A549 (cell line): ENCODE data around the gene NOS1AP. TPM values are rescaled to one million over a fixed set of nuclear protein-coding genes. Genes with fewer than 3 reads are reported as not detected.

ENCODE experiments used
- ATAC-seq, 2 experiments: fragments of 200-7000 bp in 1 of 2; fragments of >200 bp in 1 of 2; cut with Nextera tagmentation in 1 of 2; cut with Tn5 transposase in 1 of 2; 3 replicates each; pipeline versions ENCODE4 v1.8.0 to v1.9.1; 2018 to 2020; ENCODE audit warnings: mild to moderate bottlenecking in 1 of 2, moderate library complexity in 1 of 2
- CTCF ChIA-PET: fragments of 300-600 bp; sonication (Branson Sonifier 250); formaldehyde crosslinking; extraction: SDS; loops from one replicate; lab custom pipeline; 2021; ENCODE audit warnings: antibody characterized with exemption, inconsistent platforms; lab: Yijun Ruan, JAX
- POLR2A ChIA-PET: fragments of 350-600 bp; formaldehyde crosslinking; extraction: SDS; loops from one replicate; lab custom pipeline; 2021; ENCODE audit warnings: antibody characterized with exemption, inconsistent platforms; lab: Yijun Ruan, JAX
- DNase-seq, 2 experiments: peaks; one replicate each; pipeline versions ENCODE4 v3.0.0 to v3.0.0-alpha.2; 2011 to 2016; ENCODE audit warnings: low read depth in 1 of 2, low spot score in 1 of 2
- FAIRE-seq: peaks from 2 replicates; lab custom pipeline; 2011; peaks lifted over from hg19 to GRCh38; lab: Jason Lieb, UNC
- H3K27ac ChIP-seq, 2 experiments: fragments of >200 bp; sonication (Bioruptor Twin); formaldehyde crosslinking; 3 replicates each; pipeline ENCODE4 v1.5.1; 2016 to 2017
- H3K4me1 ChIP-seq: fragments of >200 bp; sonication (Bioruptor Twin); formaldehyde crosslinking; 3 replicates; pipeline ENCODE4 v1.6.1; 2016
- H3K4me2 ChIP-seq: fragments of >200 bp; sonication (Bioruptor Twin); formaldehyde crosslinking; 3 replicates; pipeline ENCODE4 v1.6.1; 2016
- H3K4me3 ChIP-seq: fragments of >200 bp; sonication (Bioruptor Twin); formaldehyde crosslinking; 3 replicates; pipeline ENCODE4 v1.5.1; 2016
- H3K9me3 ChIP-seq: fragments of >200 bp; sonication (Bioruptor Twin); formaldehyde crosslinking; 3 replicates; pipeline ENCODE4 v1.6.1; 2016
- BHLHE40 ChIP-seq: IDR thresholded peaks from 2 replicates; pipeline ENCODE4 v1.6.1; 2012; ENCODE audit warnings: low read depth, low read length, inconsistent platforms
- CBX2 ChIP-seq: fragments of 200-600 bp; sonication (generic); IDR thresholded peaks from 2 replicates; pipeline ENCODE4 v1.6.1; 2016; ENCODE audit warnings: low read depth, mild to moderate bottlenecking, borderline replicate concordance
- CEBPB ChIP-seq, 2 experiments: fragments of >200 bp in 1 of 2; sonication (Bioruptor Twin) in 1 of 2; formaldehyde crosslinking in 1 of 2; IDR thresholded peaks; 2 replicates each; pipeline ENCODE4 v1.6.1; 2012 to 2016
- CHD2 ChIP-seq: fragments of 150-350 bp; IDR thresholded peaks from 2 replicates; pipeline ENCODE4 v1.6.1; 2014; ENCODE audit warnings: low read length; ENCODE audit not compliant: partially characterized antibody
- CHD4 ChIP-seq: fragments of 200-600 bp; sonication (generic); IDR thresholded peaks from 2 replicates; pipeline ENCODE4 v1.6.1; 2016; ENCODE audit warnings: antibody characterized with exemption, mild to moderate bottlenecking, borderline replicate concordance
- ESRRA ChIP-seq: fragments of 150-350 bp; IDR thresholded peaks from 2 replicates; pipeline ENCODE4 v1.6.1; 2014; ENCODE audit warnings: mild to moderate bottlenecking, low read length, borderline replicate concordance
- FOXS1 ChIP-seq: fragments of 250-450 bp; sonication (Bioruptor Pico); IDR thresholded peaks from 2 replicates; pipeline ENCODE4 v1.5.0; 2020; ENCODE audit warnings: mild to moderate bottlenecking, moderate library complexity
- HDAC2 ChIP-seq: fragments of 200-600 bp; sonication (generic); IDR thresholded peaks from 2 replicates; pipeline ENCODE4 v1.6.1; 2016
- HOXB13 ChIP-seq: fragments of 250-450 bp; sonication (Bioruptor Pico); IDR thresholded peaks from 2 replicates; pipeline ENCODE4 v1.5.0; 2020; ENCODE audit warnings: low read depth, mild to moderate bottlenecking, moderate library complexity
- HOXB5 ChIP-seq: fragments of 250-450 bp; sonication (Bioruptor Pico); IDR thresholded peaks from 2 replicates; pipeline ENCODE4 v1.5.0; 2020; ENCODE audit warnings: mild to moderate bottlenecking, moderate library complexity
- JUN ChIP-seq, 2 experiments: fragments of >200 bp; sonication (Bioruptor Twin); formaldehyde crosslinking; IDR thresholded peaks; 2 replicates in 1 of 2; 3 replicates in 1 of 2; pipeline ENCODE4 v1.6.1; 2016 to 2017
- MAFK ChIP-seq: fragments of 450-650 bp; IDR thresholded peaks from 2 replicates; pipeline ENCODE4 v1.6.1; 2014; ENCODE audit not compliant: partially characterized antibody
- MAZ ChIP-seq: fragments of 150-350 bp; IDR thresholded peaks from 2 replicates; pipeline ENCODE4 v1.6.1; 2014; ENCODE audit warnings: antibody characterized with exemption, low read depth, low read length, borderline replicate concordance
- NFE2L2 ChIP-seq: fragments of 150-350 bp; conservative IDR thresholded peaks from 2 replicates; pipeline ENCODE4 v1.6.1; 2014; ENCODE audit warnings: low read length
- NR3C1 ChIP-seq: fragments of >200 bp; sonication (Bioruptor Twin); formaldehyde crosslinking; IDR thresholded peaks from 3 replicates; pipeline ENCODE4 v1.6.1; 2017
- PHF8 ChIP-seq: fragments of 200-600 bp; sonication (generic); IDR thresholded peaks from 2 replicates; pipeline ENCODE4 v1.6.1; 2016; ENCODE audit warnings: low read depth, mild to moderate bottlenecking, antibody characterized with exemption, moderate library complexity, borderline replicate concordance
- RCOR1 ChIP-seq: fragments of 150-350 bp; IDR thresholded peaks from 2 replicates; pipeline ENCODE4 v1.6.1; 2014; ENCODE audit warnings: antibody characterized with exemption, low read length, low read depth
- SMC3 ChIP-seq: fragments of >200 bp; sonication (Bioruptor Twin); formaldehyde crosslinking; IDR thresholded peaks from 3 replicates; pipeline ENCODE4 v1.6.1; 2018; ENCODE audit warnings: inconsistent platforms
- SREBF2 ChIP-seq: fragments of 450-650 bp; IDR thresholded peaks from 2 replicates; pipeline ENCODE4 v1.6.1; 2014; ENCODE audit warnings: mild to moderate bottlenecking, moderate library complexity
- ZFP36 ChIP-seq: fragments of 450-650 bp; IDR thresholded peaks from 2 replicates; pipeline ENCODE4 v1.6.1; 2014; ENCODE audit warnings: borderline replicate concordance; ENCODE audit not compliant: partially characterized antibody
- ZSCAN20 ChIP-seq: fragments of 250-450 bp; sonication (Bioruptor Pico); IDR thresholded peaks from 2 replicates; pipeline ENCODE4 v1.8.0; 2022; ENCODE audit warnings: mild to moderate bottlenecking, moderate library complexity
- WGBS: methylation state at CpG from one replicate; pipeline ENCODE4 v1.1.6; 2017; ENCODE audit errors: missing lambda C conversion rate; 5-methylcytosine and 5-hydroxymethylcytosine counted together
- polyA plus RNA-seq, 4 experiments: library from polyadenylated mRNA; depleted of rRNA in 3 of 4; stranded (reverse); fragments of >200 nt; fragmentation: RNase III in 1 of 4; extraction: RNeasy Plus Mini Kit Qiagen cat#74134 plus additional on column Dnase treatment in 1 of 4; gene quantifications; 2 replicates in 3 of 4; 3 replicates in 1 of 4; pipeline ENCODE4 v1.2.3, GENCODE V29; 2011 to 2017
- TF ChIP-seq, protein P1 (sequence below): fragments of >200 bp; sonication (Bioruptor Twin); formaldehyde crosslinking; IDR thresholded peaks from 3 replicates; pipeline ENCODE4 v1.5.1; 2016
- TF ChIP-seq, protein P2 (sequence below): fragments of >200 bp; sonication (Bioruptor Twin); formaldehyde crosslinking; IDR thresholded peaks from 3 replicates; pipeline ENCODE4 v1.6.1; 2016
- TF ChIP-seq, protein P3 (sequence below): fragments of 250-450 bp; sonication (Bioruptor Pico); IDR thresholded peaks from 2 replicates; pipeline ENCODE4 v1.5.0; 2020; ENCODE audit warnings: low read depth, mild to moderate bottlenecking, moderate library complexity
- TF ChIP-seq, protein P4 (sequence below): fragments of 450-650 bp; IDR thresholded peaks from 2 replicates; pipeline ENCODE4 v1.6.1; 2014; ENCODE audit warnings: antibody characterized with exemption

Gene NOS1AP
- polyA plus RNA-seq, 2 of the 4 experiments (the other 2 are of a cell fraction): 0.17 to 0.25 TPM

DNA sequence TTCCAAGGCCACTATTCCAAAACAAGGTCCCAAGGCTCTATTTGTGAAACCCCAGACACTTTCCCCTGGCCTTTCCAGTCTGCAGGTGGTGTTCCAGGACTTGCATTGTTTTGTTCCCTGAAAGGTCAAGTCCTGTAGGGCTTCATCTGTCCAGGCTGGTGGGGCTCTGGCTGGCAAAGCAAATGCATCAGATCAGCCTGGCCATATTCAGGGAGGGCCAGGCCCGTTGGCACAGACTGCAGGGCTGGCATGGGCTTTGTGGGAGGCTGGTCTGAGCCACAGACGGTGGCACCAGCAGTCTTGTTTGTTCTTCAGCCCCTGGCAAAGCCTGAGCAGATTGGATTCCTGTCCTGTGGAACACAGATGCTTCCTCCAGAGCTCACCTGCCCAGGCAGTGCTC is 214.2 kb downstream of the NOS1AP start (continued):
- TF ChIP-seq CBX2: no peak
- TF ChIP-seq ZFP36: no peak
- TF ChIP-seq RCOR1: no peak

DNA sequence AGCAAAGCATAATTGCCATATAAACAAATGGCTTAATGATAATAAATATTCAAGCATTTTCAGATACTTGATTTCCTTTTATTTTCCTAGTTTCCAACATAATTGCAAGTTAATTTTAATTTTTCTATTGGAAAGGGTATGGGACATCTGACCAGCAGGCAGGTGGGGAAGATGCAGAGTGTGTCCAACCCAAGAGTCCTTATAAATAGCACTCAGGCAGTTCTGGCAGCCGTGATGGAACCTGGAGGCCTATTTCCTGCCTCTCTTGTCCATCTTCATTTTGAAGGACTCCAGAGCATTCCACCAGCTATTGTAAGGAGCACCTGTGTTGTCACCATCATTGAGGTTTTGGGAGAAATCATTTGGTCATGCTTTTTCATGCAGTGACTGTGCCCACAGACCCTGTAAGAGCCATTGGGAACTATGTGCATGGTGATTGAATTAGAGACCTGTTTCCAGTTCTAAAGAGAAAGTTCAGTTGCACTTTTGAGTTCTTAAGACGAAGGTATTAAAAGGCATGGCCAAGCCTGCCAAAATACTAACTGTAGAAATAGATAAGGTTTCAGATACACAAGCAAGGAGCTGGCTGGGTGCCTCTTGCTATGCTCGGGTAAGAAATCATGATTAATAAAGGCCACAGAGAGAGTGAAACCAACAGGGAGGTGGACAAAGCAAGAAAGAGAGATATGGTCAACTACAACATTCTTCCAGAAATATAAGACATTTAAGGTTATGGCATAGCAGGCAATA is 214.9 kb downstream of the NOS1AP start:
- TF ChIP-seq, protein P1, sequence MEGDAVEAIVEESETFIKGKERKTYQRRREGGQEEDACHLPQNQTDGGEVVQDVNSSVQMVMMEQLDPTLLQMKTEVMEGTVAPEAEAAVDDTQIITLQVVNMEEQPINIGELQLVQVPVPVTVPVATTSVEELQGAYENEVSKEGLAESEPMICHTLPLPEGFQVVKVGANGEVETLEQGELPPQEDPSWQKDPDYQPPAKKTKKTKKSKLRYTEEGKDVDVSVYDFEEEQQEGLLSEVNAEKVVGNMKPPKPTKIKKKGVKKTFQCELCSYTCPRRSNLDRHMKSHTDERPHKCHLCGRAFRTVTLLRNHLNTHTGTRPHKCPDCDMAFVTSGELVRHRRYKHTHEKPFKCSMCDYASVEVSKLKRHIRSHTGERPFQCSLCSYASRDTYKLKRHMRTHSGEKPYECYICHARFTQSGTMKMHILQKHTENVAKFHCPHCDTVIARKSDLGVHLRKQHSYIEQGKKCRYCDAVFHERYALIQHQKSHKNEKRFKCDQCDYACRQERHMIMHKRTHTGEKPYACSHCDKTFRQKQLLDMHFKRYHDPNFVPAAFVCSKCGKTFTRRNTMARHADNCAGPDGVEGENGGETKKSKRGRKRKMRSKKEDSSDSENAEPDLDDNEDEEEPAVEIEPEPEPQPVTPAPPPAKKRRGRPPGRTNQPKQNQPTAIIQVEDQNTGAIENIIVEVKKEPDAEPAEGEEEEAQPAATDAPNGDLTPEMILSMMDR: no peak
- TF ChIP-seq CEBPB (IDR thresholded peaks at IDR 0.05) (no peak), CBX2 (no peak), BHLHE40 (no peak), CHD4 (no peak), HDAC2 (no peak), MAFK (no peak), HOXB13 (CRISPR knock-in tag) (no peak), NFE2L2 (no peak), ZFP36 (no peak), PHF8 (no peak), SMC3 (no peak), ESRRA (no peak)
- TF ChIP-seq, protein P2, sequence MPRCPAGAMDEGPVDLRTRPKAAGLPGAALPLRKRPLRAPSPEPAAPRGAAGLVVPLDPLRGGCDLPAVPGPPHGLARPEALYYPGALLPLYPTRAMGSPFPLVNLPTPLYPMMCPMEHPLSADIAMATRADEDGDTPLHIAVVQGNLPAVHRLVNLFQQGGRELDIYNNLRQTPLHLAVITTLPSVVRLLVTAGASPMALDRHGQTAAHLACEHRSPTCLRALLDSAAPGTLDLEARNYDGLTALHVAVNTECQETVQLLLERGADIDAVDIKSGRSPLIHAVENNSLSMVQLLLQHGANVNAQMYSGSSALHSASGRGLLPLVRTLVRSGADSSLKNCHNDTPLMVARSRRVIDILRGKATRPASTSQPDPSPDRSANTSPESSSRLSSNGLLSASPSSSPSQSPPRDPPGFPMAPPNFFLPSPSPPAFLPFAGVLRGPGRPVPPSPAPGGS: no peak
- TF ChIP-seq, protein P3, sequence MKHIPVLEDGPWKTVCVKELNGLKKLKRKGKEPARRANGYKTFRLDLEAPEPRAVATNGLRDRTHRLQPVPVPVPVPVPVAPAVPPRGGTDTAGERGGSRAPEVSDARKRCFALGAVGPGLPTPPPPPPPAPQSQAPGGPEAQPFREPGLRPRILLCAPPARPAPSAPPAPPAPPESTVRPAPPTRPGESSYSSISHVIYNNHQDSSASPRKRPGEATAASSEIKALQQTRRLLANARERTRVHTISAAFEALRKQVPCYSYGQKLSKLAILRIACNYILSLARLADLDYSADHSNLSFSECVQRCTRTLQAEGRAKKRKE (CRISPR knock-in tag): no peak
- DNase-seq (no peak), FAIRE-seq (no peak), ATAC-seq (no peak)
- ChIA-PET POLR2A (no interaction called here), CTCF (interaction anchor here (1.7 kb wide), 1 partner anchor 228 kb away, joined by 4 read pairs; no protein-coding TSS in a partner anchor)
- Histone ChIP-seq H3K4me3 (no peak overlapping the region), H3K27ac (no peak overlapping the region), H3K4me1 (no peaks in the 10 kb centered on the region), H3K4me2 (no peak overlapping the region), H3K9me3 (no peaks in the 10 kb centered on the region)
- 39% methylated on average over 3 of the region's 3 CpGs for WGBS

DNA sequence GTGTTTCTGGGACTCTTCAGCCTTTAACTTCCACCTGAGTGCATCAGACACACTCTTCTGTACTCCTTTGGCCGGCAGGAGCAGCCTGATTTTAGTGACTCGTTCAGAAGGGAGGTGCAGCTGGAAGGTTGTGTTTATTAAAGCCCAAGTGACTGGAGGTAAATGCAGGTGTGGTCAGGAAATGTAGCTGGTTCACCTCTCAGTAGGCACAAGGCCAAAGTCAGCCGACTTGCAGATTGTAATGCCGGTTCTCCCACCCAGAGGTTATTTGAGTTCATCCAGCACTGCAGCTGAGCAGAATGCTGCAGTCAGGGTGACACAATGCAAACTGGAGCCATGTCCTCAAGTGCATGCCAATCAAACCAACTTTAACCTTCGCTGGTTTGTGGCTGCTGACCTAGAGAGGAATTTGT is 215.7 kb downstream of the NOS1AP start:
- ATAC-seq (no peak), DNase-seq (no peak), FAIRE-seq (no peak)
- TF ChIP-seq NR3C1: no peak
- TF ChIP-seq, protein P4, sequence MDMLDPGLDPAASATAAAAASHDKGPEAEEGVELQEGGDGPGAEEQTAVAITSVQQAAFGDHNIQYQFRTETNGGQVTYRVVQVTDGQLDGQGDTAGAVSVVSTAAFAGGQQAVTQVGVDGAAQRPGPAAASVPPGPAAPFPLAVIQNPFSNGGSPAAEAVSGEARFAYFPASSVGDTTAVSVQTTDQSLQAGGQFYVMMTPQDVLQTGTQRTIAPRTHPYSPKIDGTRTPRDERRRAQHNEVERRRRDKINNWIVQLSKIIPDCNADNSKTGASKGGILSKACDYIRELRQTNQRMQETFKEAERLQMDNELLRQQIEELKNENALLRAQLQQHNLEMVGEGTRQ: no peak
- TF ChIP-seq HOXB5 (CRISPR knock-in tag): no peak
- TF ChIP-seq JUN (IDR thresholded peaks at IDR 0.05): no peak
- no peak for TF ChIP-seq SREBF2
- no peak for TF ChIP-seq CEBPB (IDR thresholded peaks at IDR 0.05)
- no peak for TF ChIP-seq BHLHE40
- no peak for TF ChIP-seq FOXS1 (CRISPR knock-in tag)
- no peak for TF ChIP-seq ESRRA
- no peak for TF ChIP-seq ZSCAN20 (CRISPR knock-in tag)
- no peak for TF ChIP-seq SMC3
- TF ChIP-seq MAZ: no peak
- TF ChIP-seq CHD2: no peak
- Histone ChIP-seq H3K4me2 (no peak overlapping the region), H3K9me3 (no peaks in the 10 kb centered on the region), H3K27ac (no peak overlapping the region), H3K4me1 (no peaks in the 10 kb centered on the region), H3K4me3 (no peak overlapping the region)
- WGBS: 13% methylated on average over 5 of the region's 5 CpGs
- ChIA-PET POLR2A (no interaction called here), CTCF (interaction anchor here (1.7 kb wide), 1 partner anchor 229 kb away, joined by 4 read pairs; no protein-coding TSS in a partner anchor)
